GM12878 (cell line): ENCODE results near the gene KCTD14. TPM values are rescaled to one million over a fixed set of nuclear protein-coding genes. Genes with fewer than 3 reads are reported as not detected.

ENCODE experiments used
- ATAC-seq: fragments of 200-7000 bp; cut with Tn5 transposase; 3 replicates; pipeline ENCODE4 v1.9.1; 2020; ENCODE audit warnings: mild to moderate bottlenecking, moderate library complexity
- BruUV-seq: library from RNA; stranded (reverse); fragments of 400-500 nt; replicated peaks from 2 replicates; lab custom pipeline; 2021; lab: Mats Ljungman, UMichigan
- CTCF ChIA-PET: fragments of 300-600 bp; sonication (Branson Sonifier 250); formaldehyde crosslinking; extraction: SDS; loops from one replicate; lab custom pipeline; 2021; ENCODE audit warnings: inconsistent platforms; lab: Yijun Ruan, JAX
- POLR2A ChIA-PET: fragments of 350-600 bp; formaldehyde crosslinking; extraction: SDS; loops from one replicate; lab custom pipeline; 2021; ENCODE audit warnings: inconsistent platforms; lab: Charles Lee
- RAD21 ChIA-PET: fragments of 300-600 bp; sonication (Branson Sonifier 250); formaldehyde crosslinking; loops from one replicate; lab custom pipeline; 2023; ENCODE audit warnings: antibody characterized with exemption; ENCODE audit not compliant: unreplicated experiment; lab: Charles Lee
- SMC1A ChIA-PET: fragments of 300-600 bp; sonication (Branson Sonifier 250); formaldehyde crosslinking; loops from one replicate; lab custom pipeline; 2023; ENCODE audit not compliant: unreplicated experiment, uncharacterized antibody; lab: Charles Lee
- DNase-seq: peaks from one replicate; pipeline ENCODE4 v3.0.0-alpha.2; 2011; ENCODE audit warnings: low read depth, low spot score
- FAIRE-seq: peaks from 3 replicates; lab custom pipeline; 2011; peaks lifted over from hg19 to GRCh38; lab: Jason Lieb, UNC
- H2AFZ ChIP-seq: 2 replicates; pipeline ENCODE4 v1.6.0; 2011; ENCODE audit warnings: low read depth, low read length, control low read depth; ENCODE audit not compliant: control insufficient read depth
- H3K27ac ChIP-seq: 2 replicates; pipeline ENCODE4 v1.5.1; 2011; ENCODE audit warnings: control low read depth; ENCODE audit not compliant: control insufficient read depth, insufficient read depth
- H3K27me3 ChIP-seq, 2 experiments: replicated peaks in 1 of 2; 2 replicates each; pipeline versions ENCODE4 v1.6.0 to v1.6.1; 2011; ENCODE audit warnings: low read length in 1 of 2; ENCODE audit not compliant: control insufficient read depth in 2 of 2, insufficient read depth in 2 of 2
- H3K36me3 ChIP-seq, 2 experiments: 2 replicates each; pipeline ENCODE4 v1.5.1; 2011; ENCODE audit warnings: low read length in 1 of 2; ENCODE audit not compliant: control insufficient read depth in 2 of 2, insufficient read depth in 2 of 2
- H3K4me1 ChIP-seq: 2 replicates; pipeline ENCODE4 v1.6.1; 2011; ENCODE audit warnings: mild to moderate bottlenecking, low read length, moderate library complexity, mixed read lengths; ENCODE audit not compliant: control insufficient read depth, insufficient read depth
- H3K4me2 ChIP-seq: 2 replicates; pipeline ENCODE4 v1.6.0; 2011; ENCODE audit warnings: control low read depth; ENCODE audit not compliant: control insufficient read depth, insufficient read depth
- H3K4me3 ChIP-seq: fragments of 200-600 bp; sonication (generic); 2 replicates; pipeline ENCODE4 v1.5.1; 2016
- H3K79me2 ChIP-seq: 2 replicates; pipeline ENCODE4 v1.6.0; 2011; ENCODE audit warnings: low read length; ENCODE audit not compliant: control insufficient read depth, insufficient read depth
- H3K9ac ChIP-seq: 2 replicates; pipeline ENCODE4 v1.8.0; 2011; ENCODE audit warnings: low read length, control low read depth, mixed read lengths; ENCODE audit not compliant: control insufficient read depth, insufficient read depth
- H3K9me3 ChIP-seq: replicated peaks from 3 replicates; pipeline ENCODE4 v1.5.1; 2011; ENCODE audit warnings: mild to moderate bottlenecking, low read length; ENCODE audit not compliant: control insufficient read depth, insufficient read depth
- H4K20me1 ChIP-seq: 2 replicates; pipeline ENCODE4 v1.6.0; 2011; ENCODE audit not compliant: control insufficient read depth, insufficient read depth
- ATF3 ChIP-seq: IDR thresholded peaks from 2 replicates; pipeline ENCODE4 v1.6.1; 2011; ENCODE audit warnings: low read depth, mild to moderate bottlenecking, low read length, moderate library complexity, borderline replicate concordance; ENCODE audit errors: extremely low read depth
- IRF5 ChIP-seq: fragments of 450-650 bp; IDR thresholded peaks from 2 replicates; pipeline ENCODE4 v1.6.1; 2017; ENCODE audit warnings: borderline replicate concordance
- NFIC ChIP-seq: IDR thresholded peaks from 2 replicates; pipeline ENCODE4 v1.6.1; 2012; ENCODE audit warnings: low read depth, mild to moderate bottlenecking, inconsistent platforms, low read length, moderate library complexity
- PAX5 ChIP-seq: IDR thresholded peaks from 2 replicates; pipeline ENCODE4 v1.6.1; 2011; ENCODE audit warnings: low read depth, low read length, borderline replicate concordance
- PBX3 ChIP-seq: IDR thresholded peaks from 2 replicates; pipeline ENCODE4 v1.6.1; 2011; ENCODE audit warnings: mild to moderate bottlenecking, low read depth, low read length, moderate library complexity; ENCODE audit not compliant: insufficient replicate concordance
- STAT1 ChIP-seq: fragments of 450-650 bp; conservative IDR thresholded peaks from 2 replicates; pipeline ENCODE4 v1.6.1; 2014; ENCODE audit warnings: antibody characterized with exemption, mild to moderate bottlenecking
- TAF1 ChIP-seq: IDR thresholded peaks from 2 replicates; pipeline ENCODE4 v1.6.1; 2011; ENCODE audit warnings: mild to moderate bottlenecking, low read depth, low read length, borderline replicate concordance
- TCF3 ChIP-seq: IDR thresholded peaks from 2 replicates; pipeline ENCODE4 v1.6.1; 2012; ENCODE audit warnings: low read depth, mild to moderate bottlenecking, low read length, borderline replicate concordance; ENCODE audit not compliant: insufficient read depth
- ZBTB40 ChIP-seq: fragments of 450-650 bp; IDR thresholded peaks from 2 replicates; pipeline ENCODE4 v1.6.1; 2016; ENCODE audit warnings: mild to moderate bottlenecking, moderate library complexity, borderline replicate concordance
- ZNF687 ChIP-seq: fragments of 450-650 bp; IDR thresholded peaks from 2 replicates; pipeline ENCODE4 v1.6.1; 2017; ENCODE audit warnings: mild to moderate bottlenecking, moderate library complexity
- WGBS: methylation state at CpG from one replicate; pipeline ENCODE4 v1.1.6; 2016; ENCODE audit warnings: low lambda C conversion rate; ENCODE audit not compliant: insufficient replicate concordance, insufficient coverage; ENCODE audit errors: missing lambda C conversion rate; 5-methylcytosine and 5-hydroxymethylcytosine counted together
- in situ Hi-C: fragments of 300-500 bp; cut with MboI; formaldehyde crosslinking; loops from 9 replicates; pipeline ENCODE4 v1.14.3; 2018; ENCODE audit warnings: mixed read lengths
- intact Hi-C: fragments of 100-400 bp; cut with micrococcal nuclease; formaldehyde crosslinking; loops from one replicate; pipeline ENCODE4 v1.14.2; 2022; ENCODE audit not compliant: unreplicated experiment
- polyA plus RNA-seq, 11 experiments: library from polyadenylated mRNA; depleted of rRNA in 4 of 11; unstranded in 6 of 11; stranded (reverse) in 5 of 11; fragments of >200 nt; fragmentation: Nextera tagmentation in 4 of 11; fragmentation: Illumina TruSeq in 1 of 11; extraction: Ambion mirVana in 4 of 11; extraction: Trizol in 1 of 11; gene quantifications; 1 replicate in 1 of 11; 2 replicates in 10 of 11; pipeline versions ENCODE4 v1.2.1 to v1.2.3, GENCODE V29; 2011 to 2016; ENCODE audit warnings: inconsistent platforms in 2 of 11, missing spikeins in 2 of 11, low read depth in 1 of 11
- total RNA-seq, 4 experiments: library from RNA; depleted of rRNA in 3 of 4; stranded (reverse); fragments of >200 nt in 3 of 4; fragmentation: Illumina TruSeq in 1 of 4; extraction: Trizol in 1 of 4; gene quantifications; 2 replicates each; pipeline versions ENCODE4 v1.2.1 to v1.2.3, GENCODE V29; 2013 to 2021

KCTD14 gene
- total and polyA plus RNA-seq, 10 of the 15 experiments (the other 5 are each of a cell fraction or from before 2014, with no cell fraction given) = 0.11 to 0.63 (median 0.48) TPM

- Histone ChIP-seq H3K4me1 (no peaks in the 10 kb centered on the region), H4K20me1 (no peaks in the 10 kb centered on the region), H3K27ac (no peak overlapping the region), H3K79me2 (no peaks in the 10 kb centered on the region), H3K9ac (peak overlapping the region; percentile 5; the same call in 1 of the 2 replicates), H3K9me3 (no peaks in the 10 kb centered on the region), H3K4me2 (peak overlapping the region; percentile 71), H3K36me3 (no peaks in the 10 kb centered on the region), H3K27me3 (no peaks in the 10 kb centered on the region), H3K4me3 (peak overlapping the region; percentile 61; the same call in 1 of the 2 replicates), H2AFZ (peak overlapping the region; percentile 98)
- peak; percentile 62 for FAIRE-seq
- SMC1A ChIA-PET = interaction anchor here (0.9 to 2.1 kb wide), 11 partner anchors 12 to 520 kb away, joined by 3 to 19 read pairs (median 3); partner anchors contain the start of genes INTS4, KCTD21 and USP35
- ATAC-seq = peak; percentile 99
- DNase-seq = no peak
- RAD21 ChIA-PET = interaction anchor here (0.6 to 2.4 kb wide), 7 partner anchors 11 to 270 kb away, joined by 3 to 15 read pairs (median 3); partner anchors contain the start of gene INTS4
- POLR2A ChIA-PET = interaction anchor here (0.5 kb wide), 1 partner anchor 15 kb away, joined by 5 read pairs; no protein-coding TSS in a partner anchor
- WGBS = 9% methylated on average over 28 of the region's 28 CpGs
- in situ Hi-C loops = no loop called here
- BruUV-seq = no TSS peak
- intact Hi-C loops = loop anchor here (1.0 to 2.0 kb wide), 2 partner anchors 46 to 269 kb away; no protein-coding TSS in a partner anchor
- CTCF ChIA-PET = interaction anchor here (0.6 to 3.8 kb wide), 29 partner anchors 9 to 518 kb away, joined by 3 to 37 read pairs (median 6); partner anchors contain the start of gene INTS4
- TF ChIP-seq TAF1 = no peak
- TF ChIP-seq NFIC = no peak
- TF ChIP-seq TCF3 = no peak
- TF ChIP-seq IRF5 = no peak
- no peak for TF ChIP-seq ATF3
- TF ChIP-seq ZBTB40 = no peak
- TF ChIP-seq PAX5 = no peak
- TF ChIP-seq PBX3 = no peak
- TF ChIP-seq ZNF687 = no peak
- no peak for TF ChIP-seq STAT1
Observed at GRCh38 chr11:78045851-78046485, 22.9 kb upstream of the KCTD14 start.
